SU-DHL-6 (cell line): Measurements from ENCODE around the gene GIPC2.

Experiments
- CTCF ChIP-seq: fragments of 200-600 bp; sonication (generic); IDR thresholded peaks from one replicate; pipeline ENCODE4 v1.5.1; 2017; ENCODE audit warnings: antibody characterized with exemption, mild to moderate bottlenecking, low read length, moderate library complexity; ENCODE audit not compliant: insufficient read depth, poor library complexity, severe bottlenecking
- EZH2phosphoT487 ChIP-seq: fragments of 200-600 bp; sonication (generic), shearing (Covaris generic); conservative IDR thresholded peaks from 2 replicates; pipeline ENCODE4 v1.6.1; 2018; ENCODE audit warnings: mild to moderate bottlenecking, antibody characterized with exemption, low read length, moderate library complexity, mixed read lengths

- TF ChIP-seq CTCF = no peak
- no peak for TF ChIP-seq EZH2phosphoT487
These were observed 9.2 kb downstream of the GIPC2 start for GRCh38 chr1:78054972-78055371.
